GM21447 (cell line): ENCODE data around the gene IFNAR2.
"Not testable (repeated sequence)": the region's sequence is repeated elsewhere in the genome, so short reads cannot be mapped to it uniquely, and the experiment has no call there.

Source experiments
- ATAC-seq: cut with Tn5 transposase; IDR thresholded peaks from one replicate; pipeline ENCODE4 v1.9.1; 2021; ENCODE audit not compliant: unreplicated experiment

The IFNAR2 gene

GRCh38 chr21:33214056-33214455 is 15.7 kb upstream of the IFNAR2 start:
- no peak for ATAC-seq

- no peak for ATAC-seq
Measured at GRCh38 chr21:33217138-33217520, 12.6 kb upstream of the IFNAR2 start.

- no peak for ATAC-seq
Measured at GRCh38 chr21:33219300-33219699, 10.4 kb upstream of the IFNAR2 start.

GRCh38 chr21:33219954-33220353 is 9.8 kb upstream of the IFNAR2 start:
- ATAC-seq: no peak

GRCh38 chr21:33225376-33225775 is 4.4 kb upstream of the IFNAR2 start:
- ATAC-seq: not testable (repeated sequence)

GRCh38 chr21:33228455-33228854 is 1.3 kb upstream of the IFNAR2 start:
- ATAC-seq: no peak

- ATAC-seq: no peak
Measured at GRCh38 chr21:33229099-33229783, 497 bp upstream of the IFNAR2 start.

- ATAC-seq: peak; percentile 25
Measured at GRCh38 chr21:33230545-33231324, 997 bp downstream of the IFNAR2 start.

- no peak for ATAC-seq
Measured at GRCh38 chr21:33231526-33231925, 1.8 kb downstream of the IFNAR2 start.

GRCh38 chr21:33232291-33233034 is 2.7 kb downstream of the IFNAR2 start:
- no peak for ATAC-seq

- ATAC-seq: no peak
Measured at GRCh38 chr21:33234635-33235520, 5.1 kb downstream of the IFNAR2 start.

- no peak for ATAC-seq
Measured at GRCh38 chr21:33236013-33236686, 6.4 kb downstream of the IFNAR2 start.

GRCh38 chr21:33236766-33237165 is 7.0 kb downstream of the IFNAR2 start:
- no peak for ATAC-seq

- ATAC-seq: no peak
Measured at GRCh38 chr21:33237486-33237885, 7.7 kb downstream of the IFNAR2 start.

- peak; percentile 6 for ATAC-seq
Measured at GRCh38 chr21:33238146-33238545, 8.4 kb downstream of the IFNAR2 start.

GRCh38 chr21:33238565-33239255 is 9.0 kb downstream of the IFNAR2 start:
- peak; percentile 85 for ATAC-seq

- ATAC-seq: not testable (repeated sequence)
Measured at GRCh38 chr21:33239559-33240127, 9.9 kb downstream of the IFNAR2 start.

GRCh38 chr21:33240404-33240803 is 10.7 kb downstream of the IFNAR2 start:
- no peak for ATAC-seq

- ATAC-seq: no peak
Measured at GRCh38 chr21:33241846-33242245, 12.1 kb downstream of the IFNAR2 start.
